ENCODE data around the gene IL16. TPM values are rescaled to one million over a fixed set of nuclear protein-coding genes. Genes with fewer than 3 reads are reported as not detected.
A peak's percentile ranks its signal among the peaks of the same experiment; 100 is the strongest.

IL16 gene
- total and polyA plus RNA-seq, 9 of the 15 experiments (the other 6 are each of a cell fraction or from before 2014, with no cell fraction given), result 1.4 to 18.8 (median 10.6) TPM

GRCh38 chr15:81163961-81164800 is 32.5 kb upstream of the IL16 start (continued):
- peak; percentile 51 for TF ChIP-seq JUND (IDR thresholded peaks at IDR 0.05; ENCODE audit: borderline replicate concordance, low read depth, low read length)
- peak; percentile 78; the same call in 1 of the 3 replicates for TF ChIP-seq JUND (tag; IDR thresholded peaks at IDR 0.05; ENCODE audit: borderline replicate concordance, low read depth, low read length)
- no peak for TF ChIP-seq HLTF (IDR thresholded peaks at IDR 0.05)
- peak; percentile 64 for TF ChIP-seq EP300 (IDR thresholded peaks at IDR 0.05; ENCODE audit: low read length)
- no peak for TF ChIP-seq HNRNPL (IDR thresholded peaks at IDR 0.05; ENCODE audit: low read depth, low read length)
- TF ChIP-seq GATAD2A (IDR thresholded peaks at IDR 0.05), result no peak
- peak; percentile 61; the same call in 1 of the 2 replicates for TF ChIP-seq SMARCC2 (IDR thresholded peaks at IDR 0.05; ENCODE audit: low read depth)
- TF ChIP-seq HDAC2 (IDR thresholded peaks at IDR 0.05), result peak; percentile 96
- TF ChIP-seq ZNF282 (CRISPR knock-in tag; IDR thresholded peaks at IDR 0.05), result no peak
- no peak for TF ChIP-seq YBX1 (IDR thresholded peaks at IDR 0.05)
- peak; percentile 36; the same call in 1 of the 2 replicates for TF ChIP-seq CEBPG (CRISPR knock-in tag; IDR thresholded peaks at IDR 0.05)
- peak; percentile 41 to 66; a peak in 3 of 4 replicates for TF ChIP-seq CEBPG (tag; conservative IDR thresholded peaks at IDR 0.05 in 1 of 2, IDR thresholded peaks at IDR 0.05 in 1 of 2)
- TF ChIP-seq TCF15 (CRISPR knock-in tag; IDR thresholded peaks at IDR 0.05), result no peak
- TF ChIP-seq MECOM (CRISPR knock-in tag; IDR thresholded peaks at IDR 0.05), result no peak
- 0 out of 2 replicates have a peak, but pooled peaks have one; percentile 31 for TF ChIP-seq ATF3 (IDR thresholded peaks at IDR 0.05)
- TF ChIP-seq ATF3 (CRISPR knock-in tag; conservative IDR thresholded peaks at IDR 0.05), result no peak
- peak; percentile 97 for TF ChIP-seq HMBOX1 (IDR thresholded peaks at IDR 0.05)
- peak; percentile 78; the same call in 1 of the 2 replicates for TF ChIP-seq ESRRA (IDR thresholded peaks at IDR 0.05; ENCODE audit: borderline replicate concordance, low read depth)
- no peak for TF ChIP-seq ATF1 (CRISPR knock-in tag; IDR thresholded peaks at IDR 0.05)
- TF ChIP-seq ATF1 (tag; IDR thresholded peaks at IDR 0.05), result peak; percentile 24
- TF ChIP-seq NR4A1 (CRISPR knock-in tag; IDR thresholded peaks at IDR 0.05), result no peak
- TF ChIP-seq NR4A1 (tag; IDR thresholded peaks at IDR 0.05), result 0 out of 2 replicates have a peak, but pooled peaks have one; percentile 22
- TF ChIP-seq TRIM24 (IDR thresholded peaks at IDR 0.05), result peak; percentile 61 to 70; a peak in 3 of 4 replicates
- no peak for TF ChIP-seq HBP1 (CRISPR knock-in tag; IDR thresholded peaks at IDR 0.05)
- TF ChIP-seq MAX (CRISPR knock-in tag; IDR thresholded peaks at IDR 0.05), result no peak
- TF ChIP-seq ZFP36 (IDR thresholded peaks at IDR 0.05; ENCODE audit: low read depth, low read length, partially characterized antibody), result peak; percentile 78
- peak; percentile 40; the same call in 1 of the 2 replicates for TF ChIP-seq STAT5A (IDR thresholded peaks at IDR 0.05; ENCODE audit: borderline replicate concordance, low read length)
